Esophagus muscularis mucosa (tissue), 4 donors: ENCODE results near the gene PDCD6IP. TPM values are rescaled to one million over a fixed set of nuclear protein-coding genes. Genes with fewer than 3 reads are reported as not detected.

Experiments used
- DNase-seq: peaks from one replicate; pipeline ENCODE4 v3.0.0-alpha.2; 2017; ENCODE audit errors: extremely low spot score
- H3K27ac ChIP-seq, 4 donors: fragments of 200-600 bp; sonication (generic); replicated peaks in 1 of 4; 1 replicate in 3 of 4; 2 replicates in 1 of 4; pipeline ENCODE4 v1.5.1; 2016 to 2019; ENCODE audit warnings: mild to moderate bottlenecking in 1 of 4
- H3K27me3 ChIP-seq, 4 donors: fragments of 200-600 bp; sonication (generic); one replicate each; pipeline versions ENCODE4 v1.5.1 to v1.6.0; 2016 to 2019
- H3K36me3 ChIP-seq, 4 donors: fragments of 200-600 bp; sonication (generic); one replicate each; pipeline ENCODE4 v1.5.1; 2016 to 2019
- H3K4me1 ChIP-seq, 4 donors: fragments of 200-600 bp; sonication (generic); one replicate each; pipeline ENCODE4 v1.5.1; 2016 to 2019
- H3K4me3 ChIP-seq, 4 donors: fragments of 200-600 bp; sonication (generic); 1 replicate in 2 of 4; 2 replicates in 2 of 4; pipeline ENCODE4 v1.5.1; 2016 to 2019; ENCODE audit warnings: mild to moderate bottlenecking in 4 of 4, moderate library complexity in 1 of 4
- H3K9me3 ChIP-seq, 4 donors: fragments of 200-600 bp; sonication (generic); 1 replicate in 3 of 4; 2 replicates in 1 of 4; pipeline ENCODE4 v1.5.1; 2016 to 2019
- EP300 ChIP-seq: sonication (generic); formaldehyde crosslinking; IDR thresholded peaks from one replicate; pipeline ENCODE4 v1.6.1; 2017; ENCODE audit warnings: antibody characterized with exemption
- POLR2A ChIP-seq: fragments of 450-650 bp; IDR thresholded peaks from one replicate; pipeline ENCODE4 v1.6.1; 2017; ENCODE audit warnings: antibody characterized with exemption, moderate library complexity, mild to moderate bottlenecking, low read depth
- POLR2AphosphoS5 ChIP-seq, 2 donors: sonication (generic); formaldehyde crosslinking; IDR thresholded peaks; one replicate each; pipeline ENCODE4 v1.6.1; 2017; ENCODE audit warnings: antibody characterized with exemption in 2 of 2
- WGBS: methylation state at CpG from one replicate; pipeline ENCODE4 v1.1.5; 2018; 5-methylcytosine and 5-hydroxymethylcytosine counted together
- intact Hi-C: fragments of 100-400 bp; cut with DNase I; formaldehyde crosslinking; loops from one replicate; pipeline ENCODE4 v1.15.1; 2023
- total RNA-seq, 4 donors: library from RNA; depleted of rRNA; stranded (reverse); fragments of >200 nt; gene quantifications; one replicate each; pipeline versions ENCODE4 v1.1.0 to v1.2.1, GENCODE V29; 2016
- TF ChIP-seq, protein P1 (sequence below), 3 experiments: fragments of 200-600 bp in 2 of 3; fragments of 450-650 bp in 1 of 3; sonication (generic) in 2 of 3; IDR thresholded peaks; one replicate each; pipeline ENCODE4 v1.5.1; 2017 to 2019; ENCODE audit warnings: antibody characterized with exemption in 3 of 3, mild to moderate bottlenecking in 2 of 3, moderate library complexity in 1 of 3

PDCD6IP gene
- total RNA-seq, 4 donors from 2014 or later: 88.0 to 192 (median 145) TPM

DNA sequence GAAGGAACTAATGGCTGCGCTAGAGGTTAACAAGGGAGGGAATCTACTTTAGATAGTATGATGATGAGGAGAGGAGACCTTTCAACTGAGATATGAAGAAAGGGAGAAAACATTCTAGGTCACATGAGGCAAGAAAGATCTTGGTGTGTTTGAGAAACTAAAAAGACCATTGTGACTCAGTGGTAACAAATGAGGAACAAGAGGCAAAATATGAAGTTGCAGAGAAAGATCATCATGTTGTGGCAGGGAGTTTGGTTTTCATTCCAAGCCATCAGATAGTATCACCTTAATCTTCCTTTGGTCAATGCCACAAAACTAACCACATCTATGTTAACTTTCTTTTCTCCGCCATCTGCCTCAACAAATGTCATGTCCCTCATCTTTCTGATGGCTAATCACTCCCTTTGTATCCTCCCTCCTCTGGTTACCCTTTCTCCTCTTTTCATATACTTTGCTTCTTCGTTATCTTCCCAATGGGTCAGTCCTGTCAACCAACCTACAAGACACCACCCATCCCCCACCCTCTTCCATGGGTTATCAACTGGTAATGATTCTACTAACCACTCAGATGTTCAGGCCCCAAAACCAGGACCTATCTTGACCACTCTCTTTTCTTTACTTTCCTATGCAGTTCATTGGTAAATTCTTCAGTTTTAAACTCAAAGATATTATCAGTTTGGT lies 2.4 kb upstream of the PDCD6IP start:
- DNase-seq: no peak
- no peaks in the 10 kb centered on the region for H3K36me3 ChIP-seq
- H3K27me3 ChIP-seq: no peaks in the 10 kb centered on the region
- no peaks in the 10 kb centered on the region for H3K9me3 ChIP-seq
- H3K4me1 ChIP-seq: peaks cover 22 to 29% (median 28%) of the 10 kb centered on the region in 4 donors
- TF ChIP-seq POLR2AphosphoS5 (IDR thresholded peaks at IDR 0.05): no peak
- no peak overlapping the region for H3K4me3 ChIP-seq
- intact Hi-C loops: no loop called here
- no peak overlapping the region for H3K27ac ChIP-seq
- WGBS: 97% methylated on average over 3 of the region's 3 CpGs

DNA sequence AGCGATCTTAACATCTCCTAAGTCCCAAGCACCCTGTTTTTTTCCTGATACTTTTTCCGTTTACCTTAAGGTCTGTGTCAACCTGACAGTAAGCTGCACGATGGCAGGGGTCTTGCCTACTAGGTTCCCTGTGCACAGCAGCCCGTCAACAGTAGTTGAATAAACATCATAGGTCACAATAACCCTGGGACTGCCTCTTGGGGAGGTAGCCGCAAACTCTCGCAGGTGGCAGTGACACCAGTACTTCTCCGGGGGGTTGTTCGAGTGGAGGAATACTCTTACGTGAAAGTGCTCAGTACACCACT lies 365 bp upstream of the PDCD6IP start:
- H3K4me3 ChIP-seq: peak overlapping the region; percentile 71 to 87 (median 80)

DNA sequence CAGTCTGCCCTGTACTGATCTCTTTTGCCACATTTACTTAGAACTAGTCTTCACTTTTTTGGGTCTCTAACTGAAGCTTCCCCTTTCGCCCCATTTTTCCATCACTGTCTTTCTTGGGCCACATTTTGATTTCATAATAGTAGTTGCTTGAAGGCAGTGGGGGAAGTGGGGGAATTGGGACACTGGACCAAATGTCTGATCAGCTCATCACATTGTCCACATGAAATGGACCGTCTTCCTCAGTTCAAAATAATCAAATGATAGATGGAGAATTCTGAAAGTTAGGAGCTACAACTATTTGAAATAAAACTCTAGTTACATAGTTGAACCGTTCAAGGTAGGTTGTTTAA lies 747 bp downstream of the PDCD6IP start:
- Histone ChIP-seq H3K36me3 (peaks cover 0 to 3% (median 1%) of the 10 kb centered on the region in 4 donors), H3K9me3 (no peaks in the 10 kb centered on the region), H3K4me3 (peak overlapping the region; percentile 71 to 87 (median 80)), H3K27ac (peak overlapping the region; percentile 92 to 98 (median 94)), H3K27me3 (no peaks in the 10 kb centered on the region), H3K4me1 (peaks cover 32 to 59% (median 45%) of the 10 kb centered on the region in 4 donors)
- intact Hi-C loops: no loop called here
- WGBS: 22% methylated on average over 3 of the region's 3 CpGs
- no peak for DNase-seq
- TF ChIP-seq, protein P1, sequence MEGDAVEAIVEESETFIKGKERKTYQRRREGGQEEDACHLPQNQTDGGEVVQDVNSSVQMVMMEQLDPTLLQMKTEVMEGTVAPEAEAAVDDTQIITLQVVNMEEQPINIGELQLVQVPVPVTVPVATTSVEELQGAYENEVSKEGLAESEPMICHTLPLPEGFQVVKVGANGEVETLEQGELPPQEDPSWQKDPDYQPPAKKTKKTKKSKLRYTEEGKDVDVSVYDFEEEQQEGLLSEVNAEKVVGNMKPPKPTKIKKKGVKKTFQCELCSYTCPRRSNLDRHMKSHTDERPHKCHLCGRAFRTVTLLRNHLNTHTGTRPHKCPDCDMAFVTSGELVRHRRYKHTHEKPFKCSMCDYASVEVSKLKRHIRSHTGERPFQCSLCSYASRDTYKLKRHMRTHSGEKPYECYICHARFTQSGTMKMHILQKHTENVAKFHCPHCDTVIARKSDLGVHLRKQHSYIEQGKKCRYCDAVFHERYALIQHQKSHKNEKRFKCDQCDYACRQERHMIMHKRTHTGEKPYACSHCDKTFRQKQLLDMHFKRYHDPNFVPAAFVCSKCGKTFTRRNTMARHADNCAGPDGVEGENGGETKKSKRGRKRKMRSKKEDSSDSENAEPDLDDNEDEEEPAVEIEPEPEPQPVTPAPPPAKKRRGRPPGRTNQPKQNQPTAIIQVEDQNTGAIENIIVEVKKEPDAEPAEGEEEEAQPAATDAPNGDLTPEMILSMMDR (IDR thresholded peaks at IDR 0.05): no peak
- TF ChIP-seq EP300: no peak

More for the DNA sequence above, 365 bp upstream of the PDCD6IP start:
- 2% methylated on average over 9 of the region's 9 CpGs for WGBS
- Histone ChIP-seq H3K36me3 (peaks cover 0 to 2% (median 0%) of the 10 kb centered on the region in 4 donors), H3K27me3 (no peaks in the 10 kb centered on the region), H3K27ac (peak overlapping the region; percentile 92 to 98 (median 94)), H3K4me1 (peaks cover 32 to 50% (median 44%) of the 10 kb centered on the region in 4 donors), H3K9me3 (no peaks in the 10 kb centered on the region)
- intact Hi-C loops: no loop called here
- TF ChIP-seq POLR2A: no peak
- TF ChIP-seq EP300: no peak
- DNase-seq: no peak

DNA sequence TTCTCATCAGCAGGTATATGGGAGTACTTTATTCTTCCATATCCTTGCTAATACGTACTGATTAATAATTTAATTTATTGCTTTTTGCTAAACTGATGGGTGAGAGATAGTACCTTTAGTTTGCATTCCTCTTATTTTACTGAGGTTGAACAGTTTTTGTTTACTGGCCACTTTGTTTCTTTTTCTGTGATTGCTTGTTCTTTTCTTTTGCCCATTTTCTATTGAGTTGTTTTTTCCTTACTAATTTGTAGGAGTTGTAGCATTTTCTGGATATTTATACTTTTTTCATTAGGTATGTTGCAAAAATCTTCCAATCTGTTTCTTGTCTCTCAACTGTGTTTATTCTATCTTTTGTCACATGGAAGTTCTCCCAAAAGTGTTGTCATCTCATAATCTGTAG lies 4.8 kb downstream of the PDCD6IP start:
- no peak overlapping the region for H3K27ac ChIP-seq
- no peak overlapping the region for H3K4me3 ChIP-seq
- WGBS: 93% methylated on average over 1 of the region's 1 CpG
- TF ChIP-seq POLR2AphosphoS5 (IDR thresholded peaks at IDR 0.05): no peak
- peaks cover 0 to 5% (median 2%) of the 10 kb centered on the region in 4 donors for H3K36me3 ChIP-seq
- DNase-seq: no peak
- H3K4me1 ChIP-seq: peaks cover 44 to 70% (median 56%) of the 10 kb centered on the region in 4 donors
- no peaks in the 10 kb centered on the region for H3K9me3 ChIP-seq
- no peaks in the 10 kb centered on the region for H3K27me3 ChIP-seq
- intact Hi-C loops: no loop called here

DNA sequence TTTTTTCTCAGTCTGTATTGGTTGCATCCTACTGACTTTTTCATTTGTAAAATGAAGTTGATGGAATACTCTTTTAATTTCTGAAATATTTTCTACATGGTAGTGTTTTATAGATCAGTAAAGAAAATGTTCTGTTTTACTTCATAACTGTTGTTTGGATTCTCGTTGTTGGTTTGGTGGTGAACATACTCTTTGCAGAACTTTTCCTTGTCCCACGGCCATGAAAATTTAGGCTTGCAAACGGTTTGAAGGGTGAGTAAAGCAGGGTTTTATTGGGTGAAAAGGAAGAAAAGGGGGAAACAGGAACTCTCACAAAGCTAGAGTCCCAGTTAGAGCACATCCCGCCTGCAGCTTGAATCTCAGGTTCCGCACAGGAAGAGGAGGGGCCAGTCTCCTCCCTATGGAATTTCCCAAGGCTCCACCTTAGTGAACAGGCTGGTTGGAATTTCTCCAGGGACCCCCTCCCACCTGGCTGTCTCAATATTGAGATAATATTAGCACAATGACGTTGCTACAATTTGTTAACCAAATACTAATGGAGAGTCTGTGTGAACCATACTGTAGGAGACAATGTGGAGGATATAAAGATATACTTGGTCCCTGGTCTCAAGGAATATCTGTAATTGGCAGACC lies 5.6 kb downstream of the PDCD6IP start:
- peaks cover 0 to 5% (median 2%) of the 10 kb centered on the region in 4 donors for H3K36me3 ChIP-seq
- no peak for TF ChIP-seq EP300
- TF ChIP-seq, protein P1 (IDR thresholded peaks at IDR 0.05): no peak
- TF ChIP-seq POLR2A: no peak
- no peak for TF ChIP-seq POLR2AphosphoS5 (IDR thresholded peaks at IDR 0.05)
- intact Hi-C loops: no loop called here
- no peaks in the 10 kb centered on the region for H3K9me3 ChIP-seq
- H3K4me1 ChIP-seq: peaks cover 44 to 77% (median 60%) of the 10 kb centered on the region in 4 donors
- DNase-seq: no peak
- no peak overlapping the region for H3K4me3 ChIP-seq
- 80% methylated on average over 6 of the region's 6 CpGs for WGBS
- no peak overlapping the region for H3K27ac ChIP-seq
- no peaks in the 10 kb centered on the region for H3K27me3 ChIP-seq

DNA sequence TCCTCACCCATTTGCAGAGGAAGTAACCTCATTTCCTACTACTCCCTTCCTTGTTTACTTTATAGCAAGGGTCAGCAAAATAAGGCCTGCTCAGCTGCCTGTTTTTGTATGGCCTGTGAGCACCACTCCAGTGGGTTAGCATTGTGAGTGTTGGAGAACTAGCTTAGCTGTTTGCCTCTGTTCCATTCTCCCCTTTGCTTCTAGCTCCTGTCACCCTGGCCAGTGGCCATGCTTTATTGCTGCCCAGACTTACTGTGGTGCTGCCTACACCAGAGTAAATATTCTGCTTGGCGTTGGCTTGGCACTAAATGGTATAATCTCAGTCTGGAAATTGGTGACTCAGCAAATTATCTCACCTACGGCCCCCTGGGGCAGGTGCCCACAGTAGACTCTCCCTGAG lies 8.8 kb downstream of the PDCD6IP start:
- no peaks in the 10 kb centered on the region for H3K9me3 ChIP-seq
- H3K36me3 ChIP-seq: peaks cover 0 to 5% (median 2%) of the 10 kb centered on the region in 4 donors
- intact Hi-C loops: no loop called here
- peaks cover 38 to 68% (median 52%) of the 10 kb centered on the region in 4 donors for H3K4me1 ChIP-seq
- WGBS: 70% methylated on average over 2 of the region's 2 CpGs
- no peaks in the 10 kb centered on the region for H3K27me3 ChIP-seq
- H3K4me3 ChIP-seq: no peak overlapping the region
- no peak for DNase-seq
- TF ChIP-seq, protein P1 (IDR thresholded peaks at IDR 0.05): no peak
- no peak for TF ChIP-seq POLR2A
- no peak for TF ChIP-seq POLR2AphosphoS5 (IDR thresholded peaks at IDR 0.05)
- TF ChIP-seq EP300: no peak
- H3K27ac ChIP-seq: no peak overlapping the region
